Mucosa of rectum (tissue), 2 donors: Measurements from ENCODE around the gene SEPTIN5.

Source experiments
- H3K27ac ChIP-seq, 2 donors: one replicate each; pipeline ENCODE4 v1.7.0; 2013; ENCODE audit warnings: inconsistent platforms in 2 of 2, low read depth in 2 of 2, low read length in 2 of 2
- H3K27me3 ChIP-seq, 2 donors: one replicate each; pipeline ENCODE4 v1.7.0; 2013; ENCODE audit warnings: low read length in 2 of 2; ENCODE audit not compliant: control insufficient read depth in 2 of 2, insufficient read depth in 2 of 2
- H3K36me3 ChIP-seq, 2 donors: one replicate each; pipeline ENCODE4 v1.7.0; 2013; ENCODE audit warnings: low read length in 2 of 2; ENCODE audit not compliant: control insufficient read depth in 2 of 2, insufficient read depth in 2 of 2
- H3K4me1 ChIP-seq, 2 donors: one replicate each; pipeline ENCODE4 v1.7.0; 2013; ENCODE audit warnings: low read length in 2 of 2, mild to moderate bottlenecking in 1 of 2; ENCODE audit not compliant: control insufficient read depth in 2 of 2, insufficient read depth in 2 of 2
- H3K4me3 ChIP-seq, 2 donors: one replicate each; pipeline ENCODE4 v1.7.0; 2013; ENCODE audit warnings: low read length in 2 of 2
- H3K9ac ChIP-seq, 2 donors: one replicate each; pipeline ENCODE4 v1.7.0; 2013; ENCODE audit warnings: low read length in 2 of 2, low read depth in 1 of 2, mild to moderate bottlenecking in 1 of 2
- H3K9me3 ChIP-seq, 2 donors: one replicate each; pipeline ENCODE4 v1.7.0; 2013; ENCODE audit warnings: low read length in 2 of 2; ENCODE audit not compliant: control insufficient read depth in 2 of 2
- donor health status: healthy.
- donor health status: Normal muscosa, but diverticular disease.

The SEPTIN5 gene

GRCh38 chr22:19706661-19707151 is 7.6 kb upstream of the SEPTIN5 start:
- no peaks in the 10 kb centered on the region for H3K4me1 ChIP-seq
- no peak overlapping the region for H3K27ac ChIP-seq
- H3K9ac ChIP-seq: no peak overlapping the region
- no peaks in the 10 kb centered on the region for H3K36me3 ChIP-seq
- H3K4me3 ChIP-seq: no peak overlapping the region
- peaks cover 0 to 2% of the 10 kb centered on the region in 2 donors for H3K27me3 ChIP-seq
- H3K9me3 ChIP-seq: no peaks in the 10 kb centered on the region

- Histone ChIP-seq H3K4me3 (no peak overlapping the region), H3K9ac (no peak overlapping the region)
Observed at GRCh38 chr22:19707347-19708290, 6.7 kb upstream of the SEPTIN5 start.

GRCh38 chr22:19708321-19709011 is 5.8 kb upstream of the SEPTIN5 start:
- Histone ChIP-seq H3K27me3 (peaks cover 4 to 5% of the 10 kb centered on the region in 2 donors), H3K36me3 (no peaks in the 10 kb centered on the region), H3K27ac (no peak overlapping the region), H3K4me3 (no peak overlapping the region), H3K9me3 (no peaks in the 10 kb centered on the region), H3K9ac (no peak overlapping the region), H3K4me1 (no peaks in the 10 kb centered on the region)

More at GRCh38 chr22:19707347-19708290, 6.7 kb upstream of the SEPTIN5 start:
- Histone ChIP-seq H3K36me3 (no peaks in the 10 kb centered on the region), H3K27me3 (peaks cover 0 to 2% of the 10 kb centered on the region in 2 donors), H3K27ac (no peak overlapping the region), H3K9me3 (no peaks in the 10 kb centered on the region), H3K4me1 (no peaks in the 10 kb centered on the region)

GRCh38 chr22:19709063-19709769 is 5.1 kb upstream of the SEPTIN5 start:
- Histone ChIP-seq H3K36me3 (no peaks in the 10 kb centered on the region), H3K9ac (no peak overlapping the region), H3K27me3 (peaks cover 7 to 9% of the 10 kb centered on the region in 2 donors), H3K4me1 (peaks cover 0 to 2% of the 10 kb centered on the region in 2 donors), H3K9me3 (no peaks in the 10 kb centered on the region), H3K4me3 (no peak overlapping the region), H3K27ac (no peak overlapping the region)

- Histone ChIP-seq H3K4me1 (peaks cover 2 to 3% of the 10 kb centered on the region in 2 donors), H3K27ac (no peak overlapping the region), H3K9me3 (no peaks in the 10 kb centered on the region), H3K36me3 (no peaks in the 10 kb centered on the region), H3K4me3 (no peak overlapping the region), H3K9ac (no peak overlapping the region), H3K27me3 (peaks cover 10 to 13% of the 10 kb centered on the region in 2 donors)
Observed at GRCh38 chr22:19710020-19710768, 4.1 kb upstream of the SEPTIN5 start.

GRCh38 chr22:19710769-19711106 is 3.6 kb upstream of the SEPTIN5 start:
- Histone ChIP-seq H3K4me1 (peaks cover 2 to 3% of the 10 kb centered on the region in 2 donors), H3K27ac (no peak overlapping the region), H3K9ac (no peak overlapping the region), H3K36me3 (no peaks in the 10 kb centered on the region), H3K27me3 (peaks cover 10 to 13% of the 10 kb centered on the region in 2 donors), H3K4me3 (no peak overlapping the region), H3K9me3 (no peaks in the 10 kb centered on the region)

GRCh38 chr22:19713245-19713644 is 1.1 kb upstream of the SEPTIN5 start:
- no peaks in the 10 kb centered on the region for H3K36me3 ChIP-seq
- H3K4me3 ChIP-seq: no peak overlapping the region
- H3K27ac ChIP-seq: no peak overlapping the region
- H3K4me1 ChIP-seq: peaks cover 6 to 7% of the 10 kb centered on the region in 2 donors
- peaks cover 10 to 25% of the 10 kb centered on the region in 2 donors for H3K27me3 ChIP-seq
- H3K9ac ChIP-seq: no peak overlapping the region
- no peaks in the 10 kb centered on the region for H3K9me3 ChIP-seq

GRCh38 chr22:19713650-19714311 is 522 bp upstream of the SEPTIN5 start:
- H3K4me3 ChIP-seq: peak overlapping the region; percentile 20 to 35
- H3K4me1 ChIP-seq: peaks cover 8 to 11% of the 10 kb centered on the region in 2 donors
- no peaks in the 10 kb centered on the region for H3K9me3 ChIP-seq
- peaks cover 10 to 28% of the 10 kb centered on the region in 2 donors for H3K27me3 ChIP-seq
- H3K9ac ChIP-seq: no peak overlapping the region
- H3K27ac ChIP-seq: no peak overlapping the region
- H3K36me3 ChIP-seq: no peaks in the 10 kb centered on the region
